NCI-H1436 treated with DMSO at 0.1 percent for 48 hours (cell line): ENCODE data around the gene GSS.

Experiments
- DNase-seq: peaks from one replicate; lab custom pipeline; 2025; lab: John Stamatoyannopoulos, UW

Gene GSS

DNA sequence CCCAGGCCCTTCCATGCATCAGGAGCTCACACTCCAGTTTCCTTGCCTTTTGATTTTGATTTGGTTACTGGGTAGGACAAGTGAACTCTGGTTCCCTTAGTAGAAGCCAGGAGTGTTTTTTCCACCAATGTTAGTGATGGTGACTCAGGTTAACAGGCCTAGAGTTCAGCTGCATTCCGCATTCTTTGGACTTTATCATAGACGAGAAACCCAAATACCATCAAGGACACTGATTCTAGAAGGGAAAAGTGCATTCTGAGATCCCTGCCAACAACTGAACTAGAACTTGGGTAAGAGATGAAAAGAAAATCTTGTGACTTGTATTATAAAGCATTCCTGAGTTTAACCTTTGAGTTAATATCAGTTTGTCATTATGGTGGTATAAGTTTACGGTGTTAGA lies 8.9 kb downstream of the GSS start:
- no peak for DNase-seq

DNA sequence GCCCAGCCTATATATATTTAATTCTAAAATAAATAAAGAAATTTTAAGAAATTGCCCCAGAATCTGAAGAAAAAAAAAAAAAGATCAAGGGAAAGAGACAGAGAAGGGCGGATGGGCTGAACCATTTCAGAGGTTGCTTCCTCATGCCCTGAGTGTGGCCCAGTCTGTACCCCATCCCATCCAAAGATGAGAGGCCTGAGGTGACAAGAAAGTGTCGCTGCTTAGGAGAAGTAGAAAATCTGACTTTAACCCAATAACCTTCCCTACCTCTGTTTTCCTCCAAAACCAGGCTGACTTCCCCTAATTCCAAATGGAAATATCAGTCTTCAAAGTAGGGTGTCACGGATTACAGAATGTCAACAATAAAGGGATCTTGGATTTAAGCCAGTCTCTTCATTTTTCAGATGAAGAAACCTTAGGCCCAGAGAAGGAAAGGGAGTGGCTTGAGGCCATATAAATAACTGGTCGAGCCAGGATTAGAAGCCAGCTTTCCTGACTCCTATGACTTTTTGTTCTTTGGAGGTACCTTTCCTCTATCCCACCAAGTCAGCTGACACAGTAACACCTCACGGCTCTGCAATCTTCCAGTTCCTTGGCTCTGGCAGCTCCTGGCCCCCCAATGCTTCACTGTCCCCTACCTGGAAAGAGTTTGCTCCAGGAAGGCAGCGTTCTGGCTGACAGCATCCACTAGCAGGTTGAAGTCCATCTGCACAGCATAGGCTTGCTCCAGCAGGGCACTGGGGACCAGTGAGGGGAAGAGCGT lies 10.1 kb downstream of the GSS start:
- DNase-seq = no peak

DNA sequence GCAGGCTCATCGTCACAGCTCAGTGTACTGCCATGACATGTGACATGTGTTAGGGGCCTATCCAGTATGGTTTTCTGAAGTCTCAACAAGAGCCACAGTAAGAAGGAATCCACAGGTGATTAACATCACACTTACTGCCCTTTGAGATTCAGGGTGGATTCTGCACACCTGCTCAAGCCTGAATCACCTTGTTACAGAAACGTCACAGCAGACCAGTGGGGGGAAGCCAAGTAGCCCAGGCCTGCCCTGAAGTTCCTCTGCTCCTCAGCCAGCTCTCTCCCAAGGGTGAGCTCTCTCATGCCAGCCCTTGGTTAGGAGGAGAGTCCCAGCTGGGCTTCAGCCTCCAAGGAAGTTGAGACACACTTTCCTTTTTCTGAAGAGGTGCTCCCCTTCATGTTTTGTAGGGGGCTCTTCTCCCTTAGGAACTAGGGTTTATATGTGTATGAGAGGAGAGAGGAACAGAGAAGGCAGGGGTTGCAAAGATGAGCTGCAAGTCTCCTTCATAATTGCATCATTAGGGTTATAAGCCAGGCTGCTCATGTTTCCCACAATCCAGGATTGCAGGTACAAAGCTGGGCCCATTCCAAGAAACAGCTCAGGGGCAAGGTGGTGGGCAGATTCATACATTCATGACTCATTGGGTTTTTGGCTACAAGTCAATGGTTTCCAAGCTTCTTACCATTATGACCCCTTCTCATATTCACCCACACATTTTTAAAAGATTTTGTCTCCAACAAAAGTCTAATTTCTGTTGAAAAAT lies 11.6 kb downstream of the GSS start:
- no peak for DNase-seq

DNA sequence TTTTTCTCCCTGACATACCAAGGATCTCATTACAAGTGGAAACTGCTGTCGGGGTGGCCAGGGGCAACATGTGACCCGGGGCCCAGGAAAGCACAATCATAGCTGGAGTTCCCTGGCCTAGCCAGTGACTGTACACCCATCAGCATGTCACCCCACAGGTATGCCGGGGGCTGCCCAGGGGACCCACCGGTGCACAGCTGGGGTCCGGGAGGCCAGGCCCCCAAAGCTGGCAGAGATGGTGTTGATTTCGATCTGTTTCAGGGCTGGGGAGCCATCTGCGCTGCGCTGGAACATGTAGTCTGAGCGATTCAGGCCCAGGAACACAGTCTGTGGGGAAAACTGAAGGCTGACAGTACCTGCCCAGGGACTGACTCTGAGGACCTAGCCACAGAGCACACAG lies 13.3 kb downstream of the GSS start:
- DNase-seq = no peak

DNA sequence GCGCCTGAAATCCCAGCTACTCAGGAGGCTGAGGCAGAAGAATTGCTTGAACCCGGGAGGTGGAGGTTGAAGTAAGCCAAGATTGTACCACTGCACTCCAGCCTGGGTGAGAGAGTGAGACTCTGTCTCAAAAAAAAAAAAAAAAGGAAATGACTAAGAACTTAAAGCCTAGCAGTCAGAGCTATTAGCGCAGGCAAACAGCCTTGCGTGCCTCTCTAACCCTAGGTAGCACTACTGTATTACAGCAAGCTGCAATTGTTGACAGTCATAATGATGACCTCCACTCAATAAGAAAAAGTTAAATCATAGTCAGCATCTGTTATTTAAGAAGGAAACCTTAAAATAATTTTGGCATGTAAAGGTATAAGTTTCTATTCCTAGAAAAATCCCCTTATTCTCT lies 14.4 kb downstream of the GSS start:
- no peak for DNase-seq

DNA sequence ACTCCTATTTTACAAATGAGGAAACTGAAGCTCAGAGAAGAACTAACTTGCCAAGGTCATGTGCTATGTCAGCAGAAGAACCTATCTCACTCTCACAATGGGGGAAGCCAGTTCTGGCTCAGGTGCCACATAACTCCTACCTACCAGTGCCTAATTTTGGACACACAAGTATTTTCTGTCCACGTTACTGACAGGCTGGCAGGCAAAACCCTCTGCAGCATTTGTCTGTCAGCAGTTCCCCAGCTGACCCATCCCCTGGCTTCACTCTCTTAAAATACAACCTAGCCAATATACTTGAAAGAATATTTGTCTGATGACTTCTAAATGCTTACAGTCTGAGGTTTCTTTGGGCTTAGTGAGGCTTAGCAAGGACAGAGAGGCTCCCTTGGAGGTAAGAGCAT lies 15.5 kb downstream of the GSS start:
- no peak for DNase-seq

DNA sequence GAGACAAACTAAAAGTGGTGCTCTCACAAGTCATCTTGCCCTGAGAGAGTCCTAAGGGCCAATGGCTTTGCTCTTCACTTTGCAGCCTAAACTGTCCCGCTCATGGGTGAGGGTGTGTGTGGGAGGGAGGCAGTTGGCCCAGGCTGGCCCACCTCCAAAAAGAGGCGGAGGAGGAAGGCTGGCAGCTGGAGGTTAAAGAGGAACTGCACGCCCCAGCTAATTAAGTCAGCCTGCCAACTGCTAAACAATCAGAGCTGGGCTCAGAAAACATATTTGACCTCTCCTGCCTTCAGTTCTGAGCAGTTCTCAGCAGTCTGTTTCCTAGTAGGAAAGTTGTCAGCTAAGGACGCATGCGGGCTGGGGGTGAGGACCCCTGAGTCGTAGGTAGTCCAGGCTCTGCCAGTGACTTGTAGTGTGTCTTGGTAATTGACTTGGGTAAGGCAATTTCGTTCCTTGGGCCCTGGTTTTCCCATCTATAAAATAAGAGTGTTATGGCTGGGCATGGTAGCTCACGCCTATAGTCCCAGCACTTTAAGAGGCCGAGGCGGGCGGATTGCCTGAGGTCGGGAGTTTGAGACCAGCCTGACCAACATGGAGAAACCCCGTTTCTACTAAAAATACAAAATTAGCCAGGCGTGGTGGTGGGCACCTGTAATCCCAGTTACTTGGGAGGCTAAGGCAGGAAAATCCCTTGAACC lies 17.0 kb downstream of the GSS start:
- DNase-seq = no peak

DNA sequence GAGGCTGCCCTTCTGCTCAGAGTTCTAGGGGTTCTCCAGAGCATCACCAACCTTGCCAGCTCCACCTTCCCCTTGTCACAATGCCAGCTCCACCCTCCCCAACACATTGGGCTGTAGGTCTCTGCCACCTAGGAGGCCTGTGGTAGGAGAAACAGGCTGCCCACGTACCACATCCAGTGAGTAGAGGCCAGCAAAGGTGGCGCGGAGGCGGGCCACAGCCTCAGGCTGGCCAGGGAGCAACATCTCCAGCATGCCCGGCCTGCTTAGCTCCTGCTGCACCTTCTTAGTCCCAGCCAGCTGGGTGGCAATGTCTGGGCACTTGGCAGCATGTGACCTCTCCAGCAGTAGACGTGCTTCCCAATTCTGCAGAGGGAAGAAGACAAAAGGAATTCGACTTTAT lies 23.8 kb downstream of the GSS start:
- no peak for DNase-seq

DNA sequence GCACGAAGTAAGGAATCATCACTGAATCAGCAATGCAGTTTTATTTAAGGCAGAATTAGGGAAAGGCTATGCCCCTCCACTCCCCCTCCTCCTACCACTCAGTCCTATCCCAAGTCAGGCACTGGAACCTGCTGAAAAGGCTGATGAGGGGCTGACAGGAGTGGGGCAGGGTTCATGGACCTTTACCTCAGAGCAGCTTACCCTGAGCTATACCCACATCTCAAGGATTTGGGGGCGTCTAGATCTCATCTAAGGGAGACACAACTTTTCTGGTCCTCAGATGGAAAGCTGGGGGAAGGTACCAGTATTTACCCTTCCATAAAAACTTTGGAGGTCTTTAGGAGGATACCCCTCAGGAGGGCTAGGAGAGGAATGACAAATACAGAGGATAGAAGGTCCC lies 27.2 kb downstream of the GSS start:
- no peak for DNase-seq

DNA sequence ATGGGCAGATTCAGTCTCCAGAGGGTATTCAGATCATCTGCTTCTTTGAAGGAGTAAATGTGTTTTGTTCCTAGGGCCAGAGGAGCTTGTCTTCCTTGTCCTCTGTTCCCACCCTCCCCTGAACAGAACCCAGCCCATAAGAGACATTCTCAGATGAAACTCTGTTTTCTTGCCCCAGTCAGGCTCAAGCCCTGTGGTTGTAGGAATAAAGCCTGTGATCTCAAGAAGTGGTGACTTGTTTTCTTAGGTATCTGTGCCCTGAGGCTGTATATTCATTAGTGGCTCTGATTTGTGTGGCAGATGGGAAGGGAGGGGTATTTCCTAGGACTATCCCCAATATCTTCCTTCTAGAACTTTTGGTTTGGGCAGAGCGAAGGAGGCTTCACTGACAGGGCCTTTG lies 27.9 kb downstream of the GSS start:
- DNase-seq = no peak

DNA sequence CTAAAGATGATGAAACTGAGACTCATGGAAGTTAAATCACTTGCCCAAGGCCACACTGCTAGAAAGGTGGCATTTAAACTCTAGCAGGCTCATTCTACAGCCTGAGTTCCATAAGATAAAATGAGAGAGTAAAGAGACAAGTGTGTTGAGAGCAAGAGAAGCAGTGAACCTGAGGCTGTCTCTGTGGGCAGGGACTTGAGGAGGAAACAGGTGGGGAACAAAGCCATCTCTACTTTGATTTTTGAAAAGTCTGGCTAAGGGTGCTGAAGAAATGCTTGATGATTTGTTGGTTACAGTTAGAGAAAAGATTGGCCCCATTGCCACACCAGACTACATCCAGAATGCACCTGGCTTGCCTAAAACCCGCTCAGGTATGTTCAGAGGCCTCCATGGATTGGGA lies 29.0 kb downstream of the GSS start:
- no peak for DNase-seq

DNA sequence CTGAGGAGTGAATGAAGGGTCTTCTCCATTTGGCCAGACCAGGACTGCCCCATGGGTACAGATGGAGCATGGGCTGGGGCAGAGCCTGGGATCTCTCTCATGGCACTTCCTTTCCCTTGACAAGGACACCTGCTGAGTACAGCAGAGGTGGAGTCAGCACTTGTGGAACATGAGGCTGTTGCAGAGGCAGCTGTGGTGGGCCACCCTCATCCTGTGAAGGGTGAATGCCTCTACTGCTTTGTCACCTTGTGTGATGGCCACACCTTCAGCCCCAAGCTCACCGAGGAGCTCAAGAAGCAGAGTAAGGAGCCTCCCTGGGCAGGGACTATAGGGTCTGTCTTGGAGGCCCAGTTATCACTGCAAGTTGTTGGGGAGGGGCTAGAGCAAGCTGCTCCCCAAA lies 29.6 kb downstream of the GSS start:
- DNase-seq = no peak

DNA sequence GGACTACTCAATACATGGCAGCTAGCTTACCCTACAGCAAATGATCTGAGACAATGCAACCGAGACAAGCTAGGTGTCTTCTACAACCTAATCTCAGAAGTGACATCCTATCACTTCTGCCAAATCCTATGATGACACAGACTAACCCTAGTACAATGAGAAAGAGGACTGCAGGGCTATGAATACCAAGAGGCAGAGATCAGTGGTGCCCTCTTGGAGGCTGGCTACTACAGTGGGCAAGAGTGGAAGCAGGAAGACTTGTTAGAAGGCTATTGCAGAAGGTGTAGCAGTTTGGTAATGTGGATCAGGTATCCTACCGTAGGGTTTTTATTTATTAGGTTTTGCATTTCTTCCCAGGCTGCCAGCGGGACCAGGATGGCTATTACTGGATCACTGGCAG lies 30.3 kb downstream of the GSS start:
- DNase-seq = no peak

DNA sequence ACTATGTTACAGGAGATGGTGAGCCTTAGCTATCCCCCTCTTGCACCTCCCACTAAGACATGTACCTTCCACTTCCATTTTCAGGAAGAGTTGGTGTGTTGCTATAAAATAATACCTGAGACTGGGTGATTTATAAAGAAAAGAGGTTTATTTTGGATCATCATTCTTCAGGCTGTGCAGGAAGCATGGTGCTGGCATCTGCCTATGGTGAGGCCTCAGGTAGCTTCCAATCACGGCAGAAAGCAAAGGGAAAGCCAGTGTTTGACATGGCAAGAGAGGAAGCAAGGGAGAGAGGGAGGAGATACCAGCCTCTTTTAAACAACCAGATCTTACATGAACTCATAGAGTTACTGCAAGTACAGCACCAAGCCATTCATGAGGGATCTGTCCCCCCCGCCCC lies 32.2 kb downstream of the GSS start:
- DNase-seq = no peak

DNA sequence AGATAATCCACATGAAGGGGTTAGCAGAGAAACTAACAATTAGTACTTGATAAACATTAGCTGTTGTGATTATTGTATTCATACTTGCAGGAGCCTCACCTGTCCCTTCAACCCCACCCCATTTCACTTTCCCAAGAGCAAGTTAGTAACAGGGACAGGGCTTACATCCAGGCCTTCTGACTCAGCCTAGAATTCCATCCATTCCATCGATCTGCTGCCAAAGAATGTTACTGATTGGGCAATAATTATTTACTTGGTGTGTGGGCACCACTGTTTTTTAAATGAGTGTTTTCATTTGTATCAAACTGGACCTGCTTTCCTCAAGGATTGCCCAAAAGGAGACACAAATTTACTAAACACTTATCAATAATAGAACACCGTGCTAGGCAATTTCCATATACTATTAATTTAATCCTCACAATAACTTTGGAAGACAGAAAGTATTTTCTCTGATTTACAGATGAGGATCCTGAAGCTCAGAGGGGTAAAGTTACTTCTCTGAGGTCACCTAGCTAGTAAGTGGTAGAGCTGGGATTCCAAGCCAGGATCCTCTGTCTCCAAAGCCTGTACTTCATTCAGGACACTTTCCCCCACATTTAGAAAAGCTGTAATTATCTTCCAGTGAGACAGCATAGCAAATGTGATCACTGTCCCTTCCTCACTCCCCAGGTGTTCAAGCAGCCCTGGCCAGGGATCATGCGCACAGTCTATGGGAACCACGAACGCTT lies 32.8 kb downstream of the GSS start:
- DNase-seq = no peak

DNA sequence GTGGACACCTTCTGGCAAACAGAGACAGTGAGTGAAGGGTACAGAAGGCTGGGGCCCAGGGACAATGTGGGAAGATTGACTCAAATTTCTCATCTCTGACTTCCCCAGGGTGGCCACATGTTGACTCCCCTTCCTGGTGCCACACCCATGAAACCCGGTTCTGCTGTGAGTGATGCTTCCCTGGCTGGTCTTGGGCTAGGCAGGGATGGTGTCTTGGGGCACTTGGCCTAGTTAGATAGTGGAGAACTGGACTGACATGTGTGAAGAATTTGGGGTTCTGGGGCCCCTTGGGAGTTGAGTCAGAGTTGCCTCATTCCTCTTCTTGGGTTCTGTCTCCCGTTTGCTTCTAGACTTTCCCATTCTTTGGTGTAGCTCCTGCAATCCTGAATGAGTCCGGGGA lies 34.2 kb downstream of the GSS start:
- no peak for DNase-seq

DNA sequence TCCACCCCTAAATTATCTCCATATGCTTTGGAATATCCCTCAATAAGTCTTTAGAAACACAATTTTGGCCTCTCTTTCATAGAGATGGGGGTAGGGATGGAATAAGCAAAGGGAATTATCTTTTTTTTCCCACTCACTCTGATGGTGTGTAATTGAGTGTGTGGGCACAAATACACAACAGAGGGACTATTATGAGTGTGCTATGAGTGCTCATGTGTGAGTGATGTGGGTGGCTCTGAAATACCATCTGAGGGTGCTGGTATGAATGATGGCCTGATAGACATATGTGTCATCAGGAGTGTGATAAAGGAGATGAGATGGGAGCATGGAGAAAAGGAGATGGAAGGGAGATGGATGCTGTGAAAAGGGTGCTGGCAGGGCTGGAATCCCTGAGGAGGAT lies 35.6 kb downstream of the GSS start:
- no peak for DNase-seq

DNA sequence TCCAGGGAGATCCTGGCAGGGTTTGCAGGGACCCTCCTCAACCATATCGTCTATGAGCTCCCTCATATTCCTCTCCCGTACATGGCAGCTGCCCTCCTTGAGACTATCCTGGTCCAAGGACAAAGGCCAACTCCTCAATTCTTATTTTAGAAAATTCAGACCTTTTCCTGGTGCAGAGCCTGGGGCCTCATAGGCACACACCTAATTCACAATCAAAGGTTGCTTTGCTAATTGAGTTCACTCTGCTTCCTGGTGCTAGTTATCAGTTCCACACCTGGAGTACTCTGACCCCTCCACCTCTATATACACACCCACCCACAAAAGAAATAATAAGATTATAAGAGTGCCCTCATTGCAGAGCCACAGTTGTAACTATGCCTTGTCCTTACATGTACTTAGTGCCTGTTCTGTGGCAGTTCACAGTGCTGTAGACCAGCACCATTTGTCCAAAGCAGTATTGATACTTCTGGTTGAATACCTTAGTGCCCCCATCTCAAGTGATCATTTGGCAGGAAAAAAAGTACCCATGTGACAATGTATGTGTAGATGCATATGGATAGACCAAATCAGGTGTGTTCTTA lies 38.7 kb downstream of the GSS start:
- DNase-seq = no peak

DNA sequence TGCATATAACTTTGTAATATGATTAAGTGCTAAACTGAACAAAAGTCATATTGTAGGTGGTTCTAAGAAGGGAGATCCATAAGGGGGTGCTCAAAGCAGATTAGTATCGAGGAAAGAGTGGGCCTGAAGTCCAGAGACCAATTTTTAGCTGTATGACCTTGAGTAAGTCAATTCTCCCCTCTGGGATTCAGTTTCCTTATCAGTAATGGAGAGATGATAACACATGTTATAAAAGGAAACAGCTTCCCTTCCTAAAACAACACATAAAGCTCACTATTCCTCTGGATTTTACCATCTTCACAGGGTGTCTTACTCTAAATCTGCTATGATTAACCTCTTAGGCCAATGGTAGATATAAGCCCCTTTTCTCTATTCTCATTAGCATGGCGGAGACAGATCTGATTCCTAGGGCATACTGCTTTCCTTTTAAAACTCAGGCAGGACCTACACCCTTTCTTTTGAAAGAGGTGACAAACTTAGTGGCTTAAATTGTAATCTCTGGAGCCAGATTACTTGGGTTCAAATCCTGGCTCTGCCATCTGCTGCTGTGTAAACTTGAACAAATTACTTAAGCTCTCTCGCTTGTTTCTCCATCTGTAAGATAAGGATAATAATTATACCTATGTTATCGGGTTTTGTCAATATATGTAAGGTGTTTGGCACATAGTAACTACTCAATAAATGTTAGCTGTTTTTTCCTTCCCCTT lies 39.7 kb downstream of the GSS start:
- DNase-seq = no peak

DNA sequence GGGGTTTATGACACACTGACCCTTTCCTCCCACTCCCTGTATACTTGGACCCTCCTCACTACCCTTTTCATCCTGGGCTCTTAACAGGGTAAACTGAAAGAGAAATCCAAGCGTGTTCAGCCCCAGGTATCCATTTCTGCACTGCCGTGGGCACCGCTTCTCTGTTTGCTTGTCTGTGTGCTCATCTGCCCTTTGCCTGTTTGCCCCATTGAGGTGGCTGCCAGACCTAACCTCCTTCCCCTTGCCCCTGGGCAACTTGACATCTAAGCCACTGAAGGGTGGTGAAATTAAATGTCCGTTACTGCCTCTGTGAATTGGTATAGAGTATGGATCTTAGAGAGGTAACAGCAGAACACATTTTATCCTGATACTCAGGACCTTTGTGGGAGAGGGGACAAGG lies 40.5 kb downstream of the GSS start:
- no peak for DNase-seq

DNA sequence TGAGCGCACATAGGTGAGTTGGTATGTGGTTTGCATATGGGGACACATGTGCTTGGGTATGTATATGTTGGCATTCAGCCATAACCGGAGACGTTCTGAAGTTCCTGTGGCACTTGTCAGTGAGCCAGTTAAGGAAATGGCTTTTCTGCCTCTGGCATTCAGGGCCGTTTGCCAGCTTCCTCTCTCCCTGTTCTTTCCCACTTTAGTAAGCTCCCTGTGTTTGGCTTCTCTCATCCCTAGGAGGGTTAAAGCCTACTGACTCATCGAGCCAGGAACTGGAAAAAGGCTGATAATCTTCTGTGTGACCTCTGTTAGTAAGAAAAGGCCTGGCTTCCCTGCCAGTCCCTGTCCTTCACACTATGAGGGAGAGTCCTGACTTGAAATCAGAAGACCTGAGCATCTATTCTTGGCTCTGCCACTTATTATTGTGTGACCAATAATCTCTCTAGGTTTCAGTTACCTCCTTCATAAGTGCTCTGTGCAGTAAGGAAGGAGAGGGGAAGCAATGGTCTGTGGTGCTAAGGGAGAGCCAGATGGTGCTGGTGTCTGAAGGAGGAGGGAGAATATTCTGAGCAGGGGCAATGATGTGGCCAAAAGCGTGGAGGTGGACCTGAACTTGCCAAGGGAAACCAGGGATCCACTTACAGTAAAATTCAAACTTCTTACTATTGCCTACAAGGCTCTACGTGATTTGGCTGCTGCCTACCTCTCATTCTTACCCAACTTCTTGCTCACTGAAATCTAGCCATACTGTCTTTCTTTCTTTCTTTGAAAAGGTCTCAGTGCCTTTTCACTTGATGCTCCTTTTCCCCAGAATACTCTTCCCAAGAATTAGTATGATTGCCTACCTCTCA lies 47.8 kb downstream of the GSS start:
- DNase-seq = no peak
